ENCODE measurements around the gene CAPN9.

- TF ChIP-seq POLR2AphosphoS5 (IDR thresholded peaks at IDR 0.05; ENCODE audit: borderline replicate concordance, low read depth, low read length), result no peak
- no peak for TF ChIP-seq EZH2 (IDR thresholded peaks at IDR 0.05)
These were observed 65.4 kb downstream of the CAPN9 start for GRCh38 chr1:230812568-230812967.

Data from SK-N-MC (cell line).